AG10803 (cell line): ENCODE data around the gene CAPZB.

ENCODE experiments used
- DNase-seq: peaks from one replicate; pipeline ENCODE4 v3.0.0; 2010; ENCODE audit warnings: low read depth
- H3K4me3 ChIP-seq: 2 replicates; pipeline ENCODE4 v1.5.1; 2011; ENCODE audit warnings: mild to moderate bottlenecking, low read length, control low read depth
- CTCF ChIP-seq: conservative IDR thresholded peaks from 2 replicates; pipeline ENCODE4 v1.5.1; 2011; ENCODE audit warnings: mild to moderate bottlenecking, low read length, control low read depth, inconsistent platforms

CAPZB gene

GRCh38 chr1:19462781-19463503 lies 22.4 kb downstream of the CAPZB start:
- no peak for TF ChIP-seq CTCF
- no peak overlapping the region for H3K4me3 ChIP-seq
- no peak for DNase-seq

- DNase-seq, result no peak
- TF ChIP-seq CTCF, result no peak
- H3K4me3 ChIP-seq, result no peak overlapping the region
Observed at GRCh38 chr1:19461220-19461554, 24.2 kb downstream of the CAPZB start.

- TF ChIP-seq CTCF, result no peak
- H3K4me3 ChIP-seq, result no peak overlapping the region
- DNase-seq, result no peak
Observed at GRCh38 chr1:19460535-19461219, 24.7 kb downstream of the CAPZB start.

- TF ChIP-seq CTCF, result no peak
- no peak for DNase-seq
- H3K4me3 ChIP-seq, result no peak overlapping the region
Observed at GRCh38 chr1:19458815-19459417, 26.4 kb downstream of the CAPZB start.

GRCh38 chr1:19457607-19458006 lies 27.7 kb downstream of the CAPZB start:
- no peak overlapping the region for H3K4me3 ChIP-seq
- no peak for TF ChIP-seq CTCF
- no peak for DNase-seq

- H3K4me3 ChIP-seq, result no peak overlapping the region
- TF ChIP-seq CTCF, result no peak
- DNase-seq, result no peak
Observed at GRCh38 chr1:19456968-19457441, 28.3 kb downstream of the CAPZB start.
